ENCODE data around the gene ATXN7L1. TPM values are rescaled to one million over a fixed set of nuclear protein-coding genes. Genes with fewer than 3 reads are reported as not detected.

Gene ATXN7L1
- total RNA-seq, 2 experiments from 2014 or later: 0.59 TPM; not detected in 1

GRCh38 chr7:105827151-105827875, 49.1 kb downstream of the ATXN7L1 start:
- Histone ChIP-seq H3K4me3 (ENCODE audit: low read depth, low read length, poor library complexity, severe bottlenecking) (no peak overlapping the region), H3K9me3 (ENCODE audit: low read length) (no peaks in the 10 kb centered on the region), H3K4me2 (ENCODE audit: low read length) (no peak overlapping the region), H3K9me2 (ENCODE audit: insufficient read depth, low read length) (no peaks in the 10 kb centered on the region), H3K4me1 (ENCODE audit: insufficient read depth, low read length, poor library complexity, severe bottlenecking) (no peaks in the 10 kb centered on the region), H2AFZ (ENCODE audit: low read length) (no peak overlapping the region), H3K79me2 (ENCODE audit: insufficient read depth, low read depth, low read length) (no peaks in the 10 kb centered on the region), H3K36me3 (ENCODE audit: insufficient read depth, low read length) (no peaks in the 10 kb centered on the region), H4K20me1 (ENCODE audit: insufficient read depth, low read length) (no peaks in the 10 kb centered on the region), H3K27ac (ENCODE audit: low read depth, low read length, poor library complexity, severe bottlenecking) (no peak overlapping the region)
- ChIA-PET CTCF (ENCODE audit: unreplicated experiment) (no interaction called here), POLR2A (no interaction called here)
- intact Hi-C loops (cut with micrococcal nuclease; ENCODE audit: unreplicated experiment): no loop called here
- BruUV-seq (replicated peaks): no TSS peak
- no peak for DNase-seq (ENCODE audit: low spot score)
- no peak for TF ChIP-seq EZH2phosphoT487 (IDR thresholded peaks at IDR 0.05; ENCODE audit: borderline replicate concordance, low read depth, low read length)
- no peak for TF ChIP-seq CTCF (conservative IDR thresholded peaks at IDR 0.05; ENCODE audit: low read length)

GRCh38 chr7:105826143-105826542, 50.3 kb downstream of the ATXN7L1 start:
- no peak for DNase-seq (ENCODE audit: low spot score)
- Histone ChIP-seq H3K4me3 (ENCODE audit: low read depth, low read length, poor library complexity, severe bottlenecking) (no peak overlapping the region), H3K4me2 (ENCODE audit: low read length) (no peak overlapping the region), H3K9me3 (ENCODE audit: low read length) (no peaks in the 10 kb centered on the region), H3K9me2 (ENCODE audit: insufficient read depth, low read length) (no peaks in the 10 kb centered on the region), H4K20me1 (ENCODE audit: insufficient read depth, low read length) (no peaks in the 10 kb centered on the region), H3K4me1 (ENCODE audit: insufficient read depth, low read length, poor library complexity, severe bottlenecking) (no peaks in the 10 kb centered on the region), H2AFZ (ENCODE audit: low read length) (no peak overlapping the region), H3K36me3 (ENCODE audit: insufficient read depth, low read length) (no peaks in the 10 kb centered on the region), H3K27ac (ENCODE audit: low read depth, low read length, poor library complexity, severe bottlenecking) (no peak overlapping the region), H3K79me2 (ENCODE audit: insufficient read depth, low read depth, low read length) (no peaks in the 10 kb centered on the region)
- no TSS peak for BruUV-seq (replicated peaks)
- CTCF ChIA-PET (ENCODE audit: unreplicated experiment): no interaction called here
- TF ChIP-seq EZH2phosphoT487 (IDR thresholded peaks at IDR 0.05; ENCODE audit: borderline replicate concordance, low read depth, low read length) (no peak), CTCF (conservative IDR thresholded peaks at IDR 0.05; ENCODE audit: low read length) (no peak)
- POLR2A ChIA-PET: no interaction called here
- intact Hi-C loops (cut with micrococcal nuclease; ENCODE audit: unreplicated experiment): no loop called here

GRCh38 chr7:105825371-105825770, 51.0 kb downstream of the ATXN7L1 start:
- no peak overlapping the region for H2AFZ ChIP-seq (ENCODE audit: low read length)
- H3K27ac ChIP-seq (ENCODE audit: low read depth, low read length, poor library complexity, severe bottlenecking): no peak overlapping the region
- H3K4me3 ChIP-seq (ENCODE audit: low read depth, low read length, poor library complexity, severe bottlenecking): no peak overlapping the region
- no peaks in the 10 kb centered on the region for H4K20me1 ChIP-seq (ENCODE audit: insufficient read depth, low read length)
- BruUV-seq (replicated peaks): no TSS peak
- no peaks in the 10 kb centered on the region for H3K9me2 ChIP-seq (ENCODE audit: insufficient read depth, low read length)
- no peaks in the 10 kb centered on the region for H3K4me1 ChIP-seq (ENCODE audit: insufficient read depth, low read length, poor library complexity, severe bottlenecking)
- H3K9me3 ChIP-seq (ENCODE audit: low read length): no peaks in the 10 kb centered on the region
- CTCF ChIA-PET (ENCODE audit: unreplicated experiment): interaction anchor here (1.2 kb wide), 1 partner anchor 17 kb away, joined by 3 read pairs; no protein-coding TSS in a partner anchor
- H3K4me2 ChIP-seq (ENCODE audit: low read length): no peak overlapping the region
- no peaks in the 10 kb centered on the region for H3K79me2 ChIP-seq (ENCODE audit: insufficient read depth, low read depth, low read length)
- intact Hi-C loops (cut with micrococcal nuclease; ENCODE audit: unreplicated experiment): no loop called here
- DNase-seq (ENCODE audit: low spot score): no peak
- TF ChIP-seq EZH2phosphoT487 (IDR thresholded peaks at IDR 0.05; ENCODE audit: borderline replicate concordance, low read depth, low read length): no peak
- POLR2A ChIA-PET: interaction anchor here (0.6 kb wide), 1 partner anchor 104 kb away, joined by 4 read pairs; no protein-coding TSS in a partner anchor
- no peaks in the 10 kb centered on the region for H3K36me3 ChIP-seq (ENCODE audit: insufficient read depth, low read length)

Measured in OCI-LY7 (cell line).